Activated naive CD4-positive, alpha-beta T cell treated with anti-CD3 and anti-CD28 coated beads for 36 hours (primary cell): Measurements from ENCODE around the gene TECPR2. TPM values are rescaled to one million over a fixed set of nuclear protein-coding genes. Genes with fewer than 3 reads are reported as not detected.

ENCODE experiments used
- CTCF ChIA-PET: fragments of 350-600 bp; sonication (Branson Sonifier 250); formaldehyde crosslinking; loops from one replicate; lab custom pipeline; 2021; ENCODE audit warnings: antibody characterized with exemption; lab: Charles Lee
- DNase-seq: peaks from one replicate; pipeline ENCODE4 v3.0.0-alpha.2; 2020
- H3K27ac Mint-ChIP-seq: one replicate; pipeline ENCODE4 v1.8.0; 2021; ENCODE audit warnings: mild to moderate bottlenecking, mixed read lengths
- H3K27me3 Mint-ChIP-seq: one replicate; pipeline ENCODE4 v1.8.0; 2021; ENCODE audit warnings: low read depth, mixed read lengths
- H3K36me3 Mint-ChIP-seq: one replicate; pipeline ENCODE4 v1.8.0; 2021; ENCODE audit warnings: low read depth, mixed read lengths
- H3K4me1 Mint-ChIP-seq: one replicate; pipeline ENCODE4 v1.8.0; 2021; ENCODE audit warnings: low read depth, mixed read lengths
- H3K4me3 Mint-ChIP-seq: one replicate; pipeline ENCODE4 v1.8.0; 2021; ENCODE audit warnings: mild to moderate bottlenecking, moderate library complexity, mixed read lengths
- H3K9me3 Mint-ChIP-seq: one replicate; pipeline ENCODE4 v1.8.0; 2021; ENCODE audit warnings: mixed read lengths
- intact Hi-C: fragments of 100-400 bp; cut with micrococcal nuclease; formaldehyde crosslinking; loops from one replicate; pipeline ENCODE4 v1.15.1; 2023
- total RNA-seq, 2 experiments: library from RNA; stranded (reverse); gene quantifications; one replicate each; pipeline ENCODE4 v1.2.3, GENCODE V29; 2021

The TECPR2 gene
- total RNA-seq, 2 experiments from 2014 or later = 2.3 to 3.6 TPM

DNA sequence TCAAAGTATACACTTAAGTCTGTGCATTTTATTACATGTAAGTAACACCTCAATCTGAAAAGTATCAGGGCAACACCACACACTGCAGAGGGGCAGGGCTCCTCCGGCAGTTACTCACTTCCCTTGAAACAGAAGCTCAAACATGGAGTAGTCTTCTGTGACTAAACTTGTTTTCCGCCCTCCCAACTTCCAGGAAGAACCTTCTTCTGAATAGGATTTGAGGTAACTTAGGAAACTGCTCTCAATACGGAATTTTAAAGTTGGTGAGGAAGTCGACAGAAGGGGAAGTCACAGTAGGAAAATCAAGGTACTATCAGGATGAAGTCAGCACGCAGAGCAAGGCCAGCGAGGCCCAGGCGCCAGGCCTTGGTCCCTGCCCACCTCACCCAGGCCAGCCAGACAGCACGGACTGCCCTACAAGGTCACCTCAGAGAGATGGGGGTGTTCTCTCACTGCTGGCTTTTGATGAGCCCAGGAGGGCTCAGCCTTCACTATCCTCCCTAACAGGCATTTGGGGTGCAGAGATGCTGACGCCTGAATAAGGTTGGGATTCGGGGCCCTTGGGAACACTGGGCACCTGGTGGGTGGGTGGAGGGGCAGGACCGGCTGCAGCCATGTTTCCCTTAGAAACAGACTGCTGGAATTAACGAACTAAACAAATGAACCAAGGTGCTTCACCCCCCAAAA is 141.0 kb downstream of the TECPR2 start:
- Mint-ChIP-seq H3K36me3 (peaks cover 8% of the 10 kb centered on the region), H3K27ac (no peak overlapping the region)
- CTCF ChIA-PET = no interaction called here

DNA sequence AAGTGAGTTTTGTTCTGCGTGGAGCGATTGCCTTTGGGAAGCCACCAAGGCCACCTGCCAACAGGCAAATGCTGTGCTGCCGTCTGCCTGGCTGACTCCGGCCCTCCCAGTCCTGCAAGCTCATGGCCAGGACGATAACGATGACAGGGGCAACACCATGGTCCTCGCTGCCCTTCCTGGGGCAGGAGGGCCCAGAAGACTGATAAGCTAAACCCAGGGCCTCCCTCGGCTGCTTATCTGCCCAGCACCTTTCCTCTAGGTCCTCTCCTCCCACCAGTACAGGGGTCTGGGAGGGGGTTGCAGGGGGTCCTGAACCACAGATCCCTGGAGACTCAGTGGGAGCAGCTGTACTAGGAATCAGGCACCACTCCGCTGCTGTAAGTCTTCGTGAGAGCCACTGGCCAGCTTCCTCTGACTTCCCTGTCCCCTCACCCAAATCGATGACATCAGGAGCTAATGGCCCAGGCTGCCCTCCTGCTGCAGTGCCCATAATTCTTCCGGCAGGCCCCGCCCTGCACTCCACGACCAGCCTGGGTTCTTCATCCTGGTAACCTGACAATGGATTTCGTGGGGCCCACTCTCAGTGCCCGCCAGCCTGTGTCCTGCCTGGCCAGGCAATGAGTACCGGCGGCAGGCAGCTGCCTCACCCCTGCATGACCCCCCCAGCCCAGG is 141.7 kb downstream of the TECPR2 start:
- Mint-ChIP-seq H3K27me3 (no peaks in the 10 kb centered on the region), H3K36me3 (peaks cover 6% of the 10 kb centered on the region), H3K4me1 (peaks cover 6% of the 10 kb centered on the region), H3K27ac (no peak overlapping the region), H3K9me3 (peaks cover 3% of the 10 kb centered on the region), H3K4me3 (no peak overlapping the region)
- intact Hi-C loops = no loop called here
- CTCF ChIA-PET = no interaction called here
- DNase-seq = no peak

More for the DNA sequence above, 141.0 kb downstream of the TECPR2 start:
- Mint-ChIP-seq H3K9me3 (peaks cover 3% of the 10 kb centered on the region), H3K4me1 (peaks cover 6% of the 10 kb centered on the region), H3K27me3 (no peaks in the 10 kb centered on the region), H3K4me3 (no peak overlapping the region)
- intact Hi-C loops = no loop called here
- DNase-seq = no peak

DNA sequence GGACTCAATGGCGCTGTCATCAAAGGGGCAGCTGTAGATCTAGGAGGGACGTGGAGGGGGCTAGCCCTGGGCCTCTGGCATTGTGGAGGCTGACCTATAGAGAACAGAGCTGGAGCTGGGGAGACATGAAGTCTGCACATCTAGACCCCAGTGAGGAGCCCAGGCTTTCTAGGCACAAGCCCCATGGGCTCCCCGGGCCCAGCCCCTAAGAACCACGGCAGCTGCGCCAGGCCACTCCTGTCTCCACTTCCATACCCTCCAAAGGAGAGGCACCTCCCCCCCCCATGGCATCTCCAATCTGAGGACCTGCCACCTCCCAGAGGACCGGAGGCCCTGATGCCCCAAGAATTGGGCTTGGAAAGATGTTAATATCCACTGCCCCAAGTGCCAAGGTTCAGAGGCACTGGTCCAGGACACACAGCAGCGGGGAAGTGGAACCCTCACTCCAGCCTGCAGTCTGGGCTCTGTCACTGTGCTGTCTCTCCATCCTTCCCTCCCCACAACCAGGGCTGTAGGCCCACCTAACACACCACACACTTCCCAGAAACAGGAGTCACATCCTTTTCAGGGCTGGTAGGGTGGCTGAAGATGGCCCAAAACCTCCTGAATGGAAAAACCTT is 142.4 kb downstream of the TECPR2 start:
- no peak for DNase-seq
- intact Hi-C loops = no loop called here
- peaks cover 6% of the 10 kb centered on the region for H3K36me3 Mint-ChIP-seq
- H3K27me3 Mint-ChIP-seq = no peaks in the 10 kb centered on the region
- H3K27ac Mint-ChIP-seq = no peak overlapping the region
- H3K4me1 Mint-ChIP-seq = peaks cover 5% of the 10 kb centered on the region
- no peak overlapping the region for H3K4me3 Mint-ChIP-seq
- CTCF ChIA-PET = no interaction called here
- peaks cover 3% of the 10 kb centered on the region for H3K9me3 Mint-ChIP-seq

- no peak overlapping the region for H3K4me3 Mint-ChIP-seq
- H3K27me3 Mint-ChIP-seq = no peaks in the 10 kb centered on the region
- no peak overlapping the region for H3K27ac Mint-ChIP-seq
- H3K9me3 Mint-ChIP-seq = peaks cover 3% of the 10 kb centered on the region
- no peak for DNase-seq
- CTCF ChIA-PET = no interaction called here
- intact Hi-C loops = no loop called here
- H3K36me3 Mint-ChIP-seq = peaks cover 6% of the 10 kb centered on the region
- H3K4me1 Mint-ChIP-seq = peaks cover 8% of the 10 kb centered on the region
These were observed 143.3 kb downstream of the TECPR2 start for GRCh38 chr14:102505775-102506625.

DNA sequence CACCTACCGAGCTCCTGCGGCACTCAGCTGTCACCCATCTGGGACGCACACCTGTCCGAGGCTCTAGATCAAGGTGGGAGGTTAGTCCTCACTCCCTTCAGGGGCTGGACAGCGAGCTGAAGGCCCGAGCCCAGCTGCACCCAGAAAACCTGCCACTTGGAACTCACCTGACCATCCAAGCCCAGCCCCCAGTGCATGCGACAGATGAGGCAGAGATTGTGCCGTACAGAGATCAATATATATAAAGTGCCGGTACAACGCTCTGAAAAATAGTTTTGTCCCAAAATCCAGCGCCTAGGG is 143.8 kb downstream of the TECPR2 start:
- Mint-ChIP-seq H3K9me3 (peaks cover 3% of the 10 kb centered on the region), H3K4me1 (peaks cover 8% of the 10 kb centered on the region), H3K4me3 (no peak overlapping the region), H3K36me3 (peaks cover 6% of the 10 kb centered on the region), H3K27me3 (no peaks in the 10 kb centered on the region), H3K27ac (no peak overlapping the region)
- intact Hi-C loops = no loop called here
- no peak for DNase-seq
- CTCF ChIA-PET = no interaction called here

GRCh38 chr14:102507081-102507856 is 144.5 kb downstream of the TECPR2 start:
- H3K4me3 Mint-ChIP-seq = no peak overlapping the region
- intact Hi-C loops = no loop called here
- H3K4me1 Mint-ChIP-seq = peaks cover 8% of the 10 kb centered on the region
- peaks cover 6% of the 10 kb centered on the region for H3K36me3 Mint-ChIP-seq
- no peaks in the 10 kb centered on the region for H3K27me3 Mint-ChIP-seq
- peaks cover 3% of the 10 kb centered on the region for H3K9me3 Mint-ChIP-seq
- CTCF ChIA-PET = interaction anchor here (0.5 to 1.6 kb wide), 5 partner anchors 9 to 374 kb away, joined by 3 to 6 read pairs (median 5); no protein-coding TSS in a partner anchor
- no peak overlapping the region for H3K27ac Mint-ChIP-seq
- no peak for DNase-seq

DNA sequence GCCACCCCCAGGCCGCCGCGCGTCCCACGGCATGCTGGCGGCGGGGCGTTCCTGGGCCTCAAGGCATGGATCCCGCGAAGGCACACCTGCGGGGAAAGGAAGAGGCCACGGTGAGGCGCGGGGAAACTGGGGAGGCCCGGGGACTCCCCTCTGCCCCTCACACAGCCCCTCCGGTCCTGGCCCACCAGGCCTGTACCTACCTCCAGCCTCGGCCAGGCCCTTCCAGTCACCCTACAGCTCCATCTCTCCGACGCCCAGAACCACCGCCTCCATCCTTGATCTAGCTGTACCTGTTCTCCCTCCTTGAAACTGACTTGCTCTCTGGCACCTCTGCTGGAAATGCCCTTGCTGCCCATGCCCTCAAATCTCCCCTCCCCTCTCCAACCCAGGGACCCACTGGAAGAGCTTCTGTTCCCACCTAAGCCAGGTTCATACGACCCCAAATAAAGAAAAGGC is 145.1 kb downstream of the TECPR2 start:
- Mint-ChIP-seq H3K36me3 (peaks cover 6% of the 10 kb centered on the region), H3K4me1 (peaks cover 8% of the 10 kb centered on the region), H3K27me3 (no peaks in the 10 kb centered on the region), H3K9me3 (peaks cover 3% of the 10 kb centered on the region), H3K27ac (no peak overlapping the region), H3K4me3 (peak overlapping the region; percentile 8)
- intact Hi-C loops = loop anchor here (2.0 kb wide), 2 partner anchors 145 to 189 kb away; partner anchors contain the start of genes CINP, TECPR2 and ZNF839
- no peak for DNase-seq
- CTCF ChIA-PET = interaction anchor here (0.5 to 1.6 kb wide), 6 partner anchors 10 to 374 kb away, joined by 3 to 6 read pairs (median 4); no protein-coding TSS in a partner anchor

GRCh38 chr14:102508410-102508773 is 145.7 kb downstream of the TECPR2 start:
- intact Hi-C loops = loop anchor here (2.0 kb wide), 2 partner anchors 146 to 190 kb away; partner anchors contain the start of genes CINP, TECPR2 and ZNF839
- Mint-ChIP-seq H3K9me3 (peaks cover 3% of the 10 kb centered on the region), H3K4me1 (peaks cover 8% of the 10 kb centered on the region), H3K27me3 (no peaks in the 10 kb centered on the region), H3K36me3 (peaks cover 6% of the 10 kb centered on the region), H3K27ac (no peak overlapping the region), H3K4me3 (peak overlapping the region; percentile 61)
- no peak for DNase-seq
- CTCF ChIA-PET = interaction anchor here (1.0 to 1.6 kb wide), 5 partner anchors 10 to 192 kb away, joined by 3 to 6 read pairs (median 5); no protein-coding TSS in a partner anchor

DNA sequence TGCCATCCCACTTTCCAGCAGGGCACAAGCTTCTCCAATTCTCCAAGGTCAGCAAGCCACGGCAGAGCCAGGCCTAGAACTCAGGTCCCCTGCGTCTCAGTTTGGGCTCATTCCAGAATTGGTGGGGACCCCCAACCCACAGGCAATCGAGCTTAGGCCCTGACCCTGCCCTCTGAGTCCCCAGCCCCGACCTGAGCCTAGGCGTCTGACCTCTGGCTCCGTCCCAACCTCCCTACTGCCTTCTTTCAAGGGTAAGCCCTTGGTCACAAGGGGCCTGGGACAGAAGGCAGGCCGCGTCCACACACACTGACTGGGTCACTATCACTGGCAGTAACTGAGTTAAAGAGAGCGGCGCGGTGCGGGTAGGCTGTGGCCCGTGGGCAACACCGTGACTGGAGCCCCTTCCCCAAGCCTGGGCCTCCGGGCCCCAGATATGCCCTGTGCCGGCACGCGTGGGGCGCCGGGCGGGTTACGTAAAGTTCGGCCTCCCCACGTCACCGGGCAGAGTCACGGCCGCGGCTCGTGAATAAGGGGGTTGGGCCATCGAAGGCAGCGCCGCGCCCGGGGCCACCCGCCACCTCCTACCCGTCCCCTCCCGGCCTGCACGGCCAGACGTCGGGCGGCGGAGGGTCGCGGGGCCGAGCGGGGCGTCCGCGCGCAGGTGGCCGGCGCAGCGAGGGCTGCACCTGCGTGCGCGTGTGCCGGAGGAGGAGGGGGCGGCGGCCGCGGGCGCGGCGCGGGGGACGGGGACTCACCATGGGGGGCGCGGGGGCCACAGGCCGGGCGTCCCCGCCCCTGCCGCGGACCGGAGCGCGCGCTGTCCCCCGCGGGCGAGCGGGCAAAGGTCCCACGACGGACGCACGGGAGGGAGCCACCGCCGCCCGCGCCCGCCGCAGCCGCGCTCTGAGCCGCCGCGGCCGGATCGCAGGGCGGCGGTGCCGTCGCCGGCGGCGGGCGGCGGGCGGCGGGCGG is 146.3 kb downstream of the TECPR2 start:
- Mint-ChIP-seq H3K9me3 (peaks cover 3% of the 10 kb centered on the region), H3K4me3 (peak overlapping the region; percentile 61), H3K36me3 (peaks cover 6% of the 10 kb centered on the region), H3K27ac (no peak overlapping the region), H3K27me3 (no peaks in the 10 kb centered on the region), H3K4me1 (peaks cover 8% of the 10 kb centered on the region)
- CTCF ChIA-PET = interaction anchor here (0.9 to 1.6 kb wide), 4 partner anchors 9 to 71 kb away, joined by 3 to 6 read pairs (median 5); no protein-coding TSS in a partner anchor
- intact Hi-C loops = loop anchor here (2.0 kb wide), 2 partner anchors 146 to 190 kb away; partner anchors contain the start of genes CINP, TECPR2 and ZNF839
- no peak for DNase-seq

DNA sequence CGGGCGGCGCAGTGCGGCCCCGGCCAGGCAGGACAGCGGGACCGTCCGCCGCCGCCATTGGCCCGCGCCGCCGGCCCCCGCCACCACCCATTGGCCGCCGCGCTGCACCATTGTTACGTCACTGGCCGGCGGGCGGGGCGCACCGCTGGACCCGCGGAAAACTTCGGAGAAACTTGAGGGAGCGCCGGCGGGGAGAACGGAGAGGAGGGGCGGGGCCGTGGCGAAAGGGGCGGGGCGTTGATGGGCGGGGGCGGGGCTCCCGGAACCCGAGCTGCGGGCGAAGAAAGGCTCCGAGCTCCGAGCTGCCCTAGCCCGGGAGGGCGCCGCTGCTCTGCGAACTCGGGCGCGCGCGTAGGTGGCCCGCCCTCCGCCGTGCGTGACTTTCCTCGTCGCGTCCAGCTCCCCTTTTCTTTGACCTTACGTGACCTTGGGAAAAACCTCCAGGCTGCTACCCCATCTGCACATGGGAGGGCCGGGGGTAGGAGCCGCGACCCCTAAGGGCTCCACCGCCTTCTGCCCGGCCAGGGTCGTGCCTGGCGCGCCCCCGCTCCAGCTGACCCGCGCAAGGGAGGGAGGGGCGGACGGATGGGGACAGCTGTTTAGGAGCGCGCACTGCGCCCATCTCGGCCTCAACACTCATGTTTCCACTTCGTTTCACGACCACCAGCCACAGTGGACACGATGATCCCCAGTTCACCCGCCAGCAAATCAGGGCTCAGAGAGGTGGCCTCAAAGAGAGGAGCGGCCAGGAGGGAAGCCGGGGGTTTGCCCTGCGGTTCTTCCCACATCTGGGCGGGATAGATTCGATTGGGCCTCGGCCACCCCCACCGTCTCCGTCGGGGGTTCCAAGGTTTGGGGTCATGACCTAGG is 147.2 kb downstream of the TECPR2 start, which contains the start of gene ANKRD9:
Gene ANKRD9 (minus strand): TSS at position 31 of the 870 bp plus-strand sequence. CDS start 1,887 bp downstream, outside the sequence.
- Mint-ChIP-seq H3K4me3 (peak within 1 kb of the TSS; percentile 84), H3K27ac (no peak within 1 kb of the TSS), H3K4me1 (peaks cover 8% of the 10 kb centered on the region), H3K9me3 (peaks cover 3% of the 10 kb centered on the region), H3K27me3 (no peaks in the 10 kb centered on the region), H3K36me3 (peaks cover 6% of the 10 kb centered on the region)
- intact Hi-C loops = loop anchor here (2.0 kb wide), 2 partner anchors 147 to 191 kb away; partner anchors contain the start of genes CINP, TECPR2 and ZNF839
- CTCF ChIA-PET = interaction anchor here (0.9 kb wide), 1 partner anchor 12 kb away, joined by 4 read pairs; no protein-coding TSS in a partner anchor
- peak; percentile 91 for DNase-seq
